GM19023 (cell line): Measurements from ENCODE around the gene SEMA4C.

Source experiments
- ATAC-seq: cut with Tn5 transposase; IDR thresholded peaks from one replicate; pipeline ENCODE4 v1.9.1; 2021; ENCODE audit warnings: mild to moderate bottlenecking, moderate library complexity; ENCODE audit not compliant: unreplicated experiment

Gene SEMA4C

GRCh38 chr2:96882906-96883305 is 13.0 kb upstream of the SEMA4C start:
- ATAC-seq: no peak

- no peak for ATAC-seq
These were observed 12.3 kb upstream of the SEMA4C start for GRCh38 chr2:96882230-96882629.

DNA sequence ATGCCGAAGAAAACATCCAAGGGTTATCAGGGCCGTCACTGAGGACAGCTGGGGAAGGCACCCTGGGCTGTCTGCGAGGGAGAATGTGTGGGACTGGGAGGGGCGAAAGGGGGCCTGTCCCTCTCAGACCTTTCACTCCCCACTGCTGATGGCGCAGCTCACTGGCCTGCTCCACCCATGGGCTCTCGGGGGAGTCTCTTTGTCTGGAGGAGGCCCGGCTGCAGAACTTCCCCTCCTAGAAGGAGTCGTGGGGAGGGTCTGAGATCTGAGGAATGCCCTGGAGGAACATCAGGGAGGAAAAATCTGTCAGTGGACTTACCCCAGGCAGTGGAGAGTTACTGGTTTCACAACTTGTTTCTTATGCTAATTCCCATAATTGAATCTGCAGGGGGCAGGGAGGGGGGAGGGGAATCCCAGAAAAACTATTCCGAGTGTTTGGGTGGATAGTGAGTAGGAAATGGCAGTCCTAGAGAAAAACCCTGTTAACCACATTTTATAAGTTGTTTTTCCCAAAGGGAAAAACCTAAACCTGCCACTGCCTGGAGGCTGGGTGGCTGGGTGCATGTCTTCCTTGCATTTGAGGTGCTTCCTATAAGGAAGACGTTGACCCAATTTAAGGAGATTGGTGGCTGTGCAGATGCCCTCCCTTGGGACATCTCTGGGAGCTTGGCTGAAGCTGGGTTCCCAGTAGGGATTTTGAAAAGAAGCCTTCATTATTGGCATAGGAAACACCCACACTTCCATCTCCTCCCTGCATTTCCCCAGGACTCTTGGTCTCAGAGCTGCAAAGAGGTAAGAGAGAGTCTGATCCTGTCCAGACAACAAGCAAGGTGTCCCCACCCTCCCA is 11.7 kb upstream of the SEMA4C start:
- ATAC-seq: no peak

DNA sequence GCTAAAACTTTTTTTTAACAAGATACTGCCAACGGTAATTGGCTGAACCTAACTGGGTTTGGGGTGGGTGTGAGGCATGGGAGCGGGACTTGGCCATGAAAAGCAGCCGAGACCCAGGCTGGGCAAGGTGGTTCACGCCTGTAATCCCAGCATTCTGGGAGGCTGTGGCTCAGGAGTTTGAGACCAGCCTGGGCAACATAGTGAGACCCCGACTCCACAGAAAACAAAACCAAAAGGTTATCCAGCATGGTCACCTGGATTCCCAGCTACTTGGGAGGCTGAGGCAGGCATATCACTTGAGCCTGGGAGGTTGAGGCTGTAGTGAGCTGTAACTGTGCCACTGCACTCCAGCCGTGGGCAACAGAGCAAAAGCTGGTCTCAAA is 11.0 kb upstream of the SEMA4C start:
- ATAC-seq: no peak

GRCh38 chr2:96879545-96880040 is 9.7 kb upstream of the SEMA4C start:
- no peak for ATAC-seq

- ATAC-seq: no peak
These were observed 9.1 kb upstream of the SEMA4C start for GRCh38 chr2:96878796-96879544.

DNA sequence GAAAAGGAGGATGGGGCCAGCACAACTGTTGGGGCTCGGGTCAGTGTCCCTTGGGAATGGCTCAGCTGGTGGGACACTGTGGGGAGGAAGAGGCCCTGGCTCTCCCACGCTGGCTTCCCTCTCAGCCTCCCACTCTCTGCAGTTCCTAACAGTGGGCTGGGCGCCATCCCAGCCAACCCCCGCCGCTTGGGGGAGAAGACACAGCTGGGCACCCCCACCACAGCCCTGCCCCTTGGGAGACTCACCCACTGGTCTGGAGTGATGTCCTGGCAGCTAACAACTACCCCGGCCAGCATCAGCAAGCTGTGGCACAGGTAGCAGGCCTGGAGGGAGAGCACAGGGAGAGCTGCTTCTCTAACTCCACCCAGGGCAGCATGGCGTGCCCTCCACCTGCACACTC is 8.3 kb upstream of the SEMA4C start:
- no peak for ATAC-seq

- no peak for ATAC-seq
These were observed 7.8 kb upstream of the SEMA4C start for GRCh38 chr2:96877631-96878092.

DNA sequence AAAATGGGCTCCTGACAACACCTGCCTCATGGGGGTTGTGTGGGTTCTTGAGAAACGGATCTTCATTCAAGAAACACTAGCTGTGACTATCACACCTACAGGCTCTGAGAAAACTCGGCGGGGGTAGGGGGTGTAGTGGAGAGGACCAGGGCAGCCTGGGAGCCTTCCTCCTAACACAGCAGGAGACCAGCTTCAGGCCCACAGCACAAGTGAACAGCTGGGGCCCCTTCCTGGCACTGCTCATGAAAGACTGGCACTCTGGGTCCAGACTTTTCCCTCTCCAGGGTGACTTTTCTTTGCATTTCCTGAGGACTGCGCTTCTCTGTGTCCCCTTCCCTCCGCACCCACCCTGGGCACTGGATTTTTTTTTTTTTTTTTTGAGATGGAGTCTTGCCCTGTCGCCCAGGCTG is 7.2 kb upstream of the SEMA4C start:
- ATAC-seq: no peak

DNA sequence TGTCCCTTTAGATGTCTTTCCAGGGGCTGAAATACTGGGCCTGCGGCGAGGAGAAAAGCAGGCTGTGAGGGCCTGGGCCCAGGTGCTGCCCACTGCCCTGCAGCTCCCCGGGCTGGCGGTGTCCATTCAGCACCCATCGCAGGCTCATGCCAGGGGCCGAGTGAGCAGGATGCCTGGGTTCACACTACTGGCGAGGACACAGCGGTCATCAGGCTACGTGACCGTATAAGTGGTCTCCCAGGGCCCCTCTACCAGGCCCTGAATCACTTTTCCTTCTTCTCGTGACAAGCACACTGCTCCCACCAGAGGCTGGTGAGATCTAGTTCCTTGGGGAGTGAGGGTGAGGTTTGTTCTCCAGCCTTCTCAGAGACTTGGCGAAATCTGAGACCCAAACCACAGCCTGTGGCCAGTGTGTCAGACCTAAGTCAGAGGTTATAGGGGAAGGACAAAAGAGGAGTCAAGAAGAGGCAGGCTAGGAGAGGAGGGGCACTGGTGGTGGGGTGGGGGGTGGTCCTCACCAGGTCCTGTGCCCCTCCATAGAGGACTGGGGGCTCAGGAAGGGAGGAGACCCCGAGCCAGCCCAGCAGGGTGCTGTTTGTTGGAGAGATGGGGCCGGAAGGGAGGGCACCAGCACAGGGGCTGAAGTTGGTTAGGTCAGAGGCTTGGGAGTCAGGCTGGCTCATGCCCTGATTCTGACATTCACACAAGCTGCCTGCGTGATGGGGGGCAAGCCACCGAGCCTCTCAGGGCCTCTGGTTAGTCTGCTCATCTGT is 6.6 kb upstream of the SEMA4C start:
- no peak for ATAC-seq

DNA sequence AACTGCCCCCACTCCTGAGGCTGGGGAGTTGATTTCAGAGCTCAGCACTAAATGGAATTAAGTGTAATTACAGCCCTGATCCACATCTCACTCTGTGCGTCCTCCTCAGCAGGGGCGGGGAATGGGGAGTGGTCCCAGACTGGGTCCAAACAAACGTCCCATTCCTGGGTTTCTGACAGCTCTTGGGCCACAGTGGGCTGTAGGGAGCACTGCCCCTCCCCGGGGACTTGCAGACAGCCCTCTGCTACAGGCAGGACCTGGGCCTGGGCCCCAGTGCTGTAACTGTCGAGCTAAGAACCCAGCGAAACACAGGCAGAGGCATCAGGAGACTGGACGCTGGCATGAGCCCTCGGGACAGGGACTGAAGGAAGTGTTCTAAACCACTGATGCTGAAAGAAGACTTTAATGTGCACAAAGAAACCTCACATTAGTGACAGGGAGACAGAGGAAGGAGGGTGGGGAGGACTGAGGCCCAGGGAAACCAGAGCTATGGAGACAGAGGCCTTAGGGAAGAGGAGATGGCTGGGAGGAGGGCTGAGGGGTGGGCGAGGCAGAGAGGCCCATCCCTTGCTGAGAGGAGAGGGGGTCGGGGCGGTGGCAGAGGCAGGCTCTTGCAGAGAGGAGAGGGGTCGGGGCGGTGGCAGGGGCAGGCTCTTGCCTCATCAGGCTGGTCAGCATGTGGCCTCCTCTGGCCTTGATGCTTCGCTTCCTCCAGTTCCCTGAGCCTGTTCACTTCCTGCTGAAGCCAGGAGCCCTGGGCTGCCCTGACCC is 5.8 kb upstream of the SEMA4C start:
- ATAC-seq: no peak

GRCh38 chr2:96874198-96874831 is 4.4 kb upstream of the SEMA4C start:
- ATAC-seq: no peak

- ATAC-seq: no peak
These were observed 3.8 kb upstream of the SEMA4C start for GRCh38 chr2:96873651-96874096.

GRCh38 chr2:96872591-96873349 is 2.9 kb upstream of the SEMA4C start:
- no peak for ATAC-seq

GRCh38 chr2:96870626-96871255 is 861 bp upstream of the SEMA4C start:
- ATAC-seq: no peak

- ATAC-seq: peak; percentile 20
These were observed 529 bp downstream of the SEMA4C start for GRCh38 chr2:96869281-96869821.

- peak; percentile 37 for ATAC-seq
These were observed 1.2 kb downstream of the SEMA4C start for GRCh38 chr2:96868555-96869280.
